ENCODE measurements around the gene CDC5L.

- TF ChIP-seq, protein P1, sequence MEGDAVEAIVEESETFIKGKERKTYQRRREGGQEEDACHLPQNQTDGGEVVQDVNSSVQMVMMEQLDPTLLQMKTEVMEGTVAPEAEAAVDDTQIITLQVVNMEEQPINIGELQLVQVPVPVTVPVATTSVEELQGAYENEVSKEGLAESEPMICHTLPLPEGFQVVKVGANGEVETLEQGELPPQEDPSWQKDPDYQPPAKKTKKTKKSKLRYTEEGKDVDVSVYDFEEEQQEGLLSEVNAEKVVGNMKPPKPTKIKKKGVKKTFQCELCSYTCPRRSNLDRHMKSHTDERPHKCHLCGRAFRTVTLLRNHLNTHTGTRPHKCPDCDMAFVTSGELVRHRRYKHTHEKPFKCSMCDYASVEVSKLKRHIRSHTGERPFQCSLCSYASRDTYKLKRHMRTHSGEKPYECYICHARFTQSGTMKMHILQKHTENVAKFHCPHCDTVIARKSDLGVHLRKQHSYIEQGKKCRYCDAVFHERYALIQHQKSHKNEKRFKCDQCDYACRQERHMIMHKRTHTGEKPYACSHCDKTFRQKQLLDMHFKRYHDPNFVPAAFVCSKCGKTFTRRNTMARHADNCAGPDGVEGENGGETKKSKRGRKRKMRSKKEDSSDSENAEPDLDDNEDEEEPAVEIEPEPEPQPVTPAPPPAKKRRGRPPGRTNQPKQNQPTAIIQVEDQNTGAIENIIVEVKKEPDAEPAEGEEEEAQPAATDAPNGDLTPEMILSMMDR (IDR thresholded peaks at IDR 0.05), result no peak
- no peak for TF ChIP-seq ZFX (IDR thresholded peaks at IDR 0.05; ENCODE audit: borderline replicate concordance)
Measured at GRCh38 chr6:44423306-44423705, 35.8 kb downstream of the CDC5L start.
